Body of pancreas (tissue), 4 donors: ENCODE results near the gene TOX4. TPM values are rescaled to one million over a fixed set of nuclear protein-coding genes. Genes with fewer than 3 reads are reported as not detected.
A peak's percentile ranks its signal among the peaks of the same experiment; 100 is the strongest.

Experiments used
- ATAC-seq: fragments of 150-250 bp; one replicate; pipeline ENCODE4 v1.9.1; 2016
- DNase-seq, 4 donors: peaks; one replicate each; pipeline ENCODE4 v3.0.0-alpha.2; 2019
- H3K27ac ChIP-seq, 4 donors: fragments of 200-600 bp; sonication (generic); 1 replicate in 3 of 4; 2 replicates in 1 of 4; pipeline versions ENCODE4 v1.5.1 to v1.6.1; 2016 to 2019; ENCODE audit warnings: mild to moderate bottlenecking in 1 of 4, mixed read lengths in 1 of 4, moderate library complexity in 1 of 4
- H3K27me3 ChIP-seq, 2 donors: fragments of 200-600 bp; sonication (generic); one replicate each; pipeline ENCODE4 v1.6.0; 2016; ENCODE audit warnings: mild to moderate bottlenecking in 1 of 2
- H3K36me3 ChIP-seq, 2 donors: fragments of 200-600 bp; sonication (generic); replicated peaks in 1 of 2; 2 replicates each; pipeline ENCODE4 v1.5.1; 2016; ENCODE audit warnings: low read depth in 2 of 2; ENCODE audit not compliant: insufficient read depth in 1 of 2
- H3K4me1 ChIP-seq: fragments of 200-600 bp; sonication (generic); one replicate; pipeline ENCODE4 v1.6.0; 2016
- H3K4me3 ChIP-seq, 2 donors: fragments of 200-600 bp; sonication (generic); 1 replicate in 1 of 2; 2 replicates in 1 of 2; pipeline ENCODE4 v1.5.1; 2016 to 2019
- H3K9me3 ChIP-seq, 3 donors: fragments of 200-600 bp; sonication (generic); 1 replicate in 2 of 3; 2 replicates in 1 of 3; pipeline ENCODE4 v1.5.1; 2016
- CTCF ChIP-seq, 7 experiments: fragments of 450-650 bp in 4 of 7; fragments of 200-600 bp in 3 of 7; sonication (generic) in 3 of 7; IDR thresholded peaks; one replicate each; pipeline ENCODE4 v1.5.1; 2016 to 2019; ENCODE audit warnings: antibody characterized with exemption in 7 of 7
- POLR2A ChIP-seq, 3 donors: fragments of 450-650 bp; IDR thresholded peaks; one replicate each; pipeline ENCODE4 v1.6.1; 2016; ENCODE audit warnings: antibody characterized with exemption in 3 of 3, mild to moderate bottlenecking in 2 of 3
- WGBS, 2 donors: methylation state at CpG; one replicate each; pipeline ENCODE4 v1.1.5; 2017; 5-methylcytosine and 5-hydroxymethylcytosine counted together
- intact Hi-C: fragments of 100-400 bp; cut with DNase I; formaldehyde crosslinking; loops from one replicate; pipeline ENCODE4 v1.15.1; 2023
- total RNA-seq, 2 donors: library from RNA; depleted of rRNA; stranded (reverse); fragments of >200 nt; gene quantifications; one replicate each; pipeline ENCODE4 v1.1.0, GENCODE V29; 2016

TOX4 gene
- total RNA-seq, 2 donors from 2014 or later: 13.2 to 31.6 TPM

GRCh38 chr14:21455592-21455911 lies 21.4 kb upstream of the TOX4 start:
- no peaks in the 10 kb centered on the region for H3K27me3 ChIP-seq
- intact Hi-C loops: no loop called here
- peak overlapping the region; percentile 37 to 98 (median 96) for H3K27ac ChIP-seq
- no peaks in the 10 kb centered on the region for H3K36me3 ChIP-seq
- no peaks in the 10 kb centered on the region for H3K9me3 ChIP-seq
- TF ChIP-seq POLR2A (IDR thresholded peaks at IDR 0.05) (no peak), CTCF (IDR thresholded peaks at IDR 0.05) (no peak)
- peaks cover 27% of the 10 kb centered on the region for H3K4me1 ChIP-seq
- ATAC-seq (peak; percentile 8), DNase-seq (no peak)
- WGBS, 2 donors: 0 to 1% methylated on average over 17 of the region's 17 CpGs
- peak overlapping the region; percentile 35 to 53 for H3K4me3 ChIP-seq

- peak; percentile 100 for DNase-seq
- H3K36me3 ChIP-seq: peaks cover 0 to 1% of the 10 kb centered on the region in 2 donors
- peaks cover 27% of the 10 kb centered on the region for H3K4me1 ChIP-seq
- 0 to 1% methylated on average over 15 to 36 of the region's 36 CpGs for WGBS, 2 donors
- peak within 1 kb of the TSS; percentile 35 to 54 for H3K4me3 ChIP-seq
- intact Hi-C loops: no loop called here
- peak; percentile 100 for ATAC-seq
- no peaks in the 10 kb centered on the region for H3K9me3 ChIP-seq
- TF ChIP-seq POLR2A (IDR thresholded peaks at IDR 0.05) (peak; percentile 62 to 89 (median 87)), CTCF (IDR thresholded peaks at IDR 0.05) (peak; percentile 24 to 84 (median 74))
- H3K27ac ChIP-seq: peak within 1 kb of the TSS; percentile 94 to 98 (median 96)
- no peaks in the 10 kb centered on the region for H3K27me3 ChIP-seq
Observed at GRCh38 chr14:21455912-21456667, 20.9 kb upstream of the TOX4 start, which contains the start of gene CHD8. TSS of gene CHD8 (minus strand) at chr14:21456123. CDS start at chr14:21431643, 24,480 bp downstream.

GRCh38 chr14:21467616-21468015 lies 9.4 kb upstream of the TOX4 start:
- H3K27me3 ChIP-seq: no peaks in the 10 kb centered on the region
- DNase-seq (no peak), ATAC-seq (no peak)
- TF ChIP-seq CTCF (IDR thresholded peaks at IDR 0.05) (no peak), POLR2A (IDR thresholded peaks at IDR 0.05) (no peak)
- 67 to 84% methylated on average over 1 of the region's 1 CpG for WGBS, 2 donors
- H3K9me3 ChIP-seq: no peaks in the 10 kb centered on the region
- no peaks in the 10 kb centered on the region for H3K4me1 ChIP-seq
- no peak overlapping the region for H3K27ac ChIP-seq
- intact Hi-C loops: no loop called here
- H3K4me3 ChIP-seq: no peak overlapping the region
- H3K36me3 ChIP-seq: peaks cover 0 to 18% of the 10 kb centered on the region in 2 donors

GRCh38 chr14:21475767-21476522 lies 1.1 kb upstream of the TOX4 start:
- 13 to 15% methylated on average over 10 of the region's 10 CpGs for WGBS, 2 donors
- Histone ChIP-seq H3K4me1 (peaks cover 24% of the 10 kb centered on the region), H3K9me3 (no peaks in the 10 kb centered on the region), H3K4me3 (peak overlapping the region; percentile 58 to 60), H3K27me3 (no peaks in the 10 kb centered on the region), H3K36me3 (peaks cover 0 to 2% of the 10 kb centered on the region in 2 donors), H3K27ac (peak overlapping the region; percentile 81 to 91 (median 82))
- peak; percentile 23 for ATAC-seq
- DNase-seq: no peak
- TF ChIP-seq POLR2A (IDR thresholded peaks at IDR 0.05) (peak in 1 of 3 donors; percentile 3), CTCF (IDR thresholded peaks at IDR 0.05) (peak in 1 of 7 experiments; percentile 10)
- intact Hi-C loops: no loop called here
